Measurements from ENCODE around the gene ZNF217.

GRCh38 chr20:53597030-53597482 is 3.4 kb upstream of the ZNF217 start:
- TF ChIP-seq, protein P1, sequence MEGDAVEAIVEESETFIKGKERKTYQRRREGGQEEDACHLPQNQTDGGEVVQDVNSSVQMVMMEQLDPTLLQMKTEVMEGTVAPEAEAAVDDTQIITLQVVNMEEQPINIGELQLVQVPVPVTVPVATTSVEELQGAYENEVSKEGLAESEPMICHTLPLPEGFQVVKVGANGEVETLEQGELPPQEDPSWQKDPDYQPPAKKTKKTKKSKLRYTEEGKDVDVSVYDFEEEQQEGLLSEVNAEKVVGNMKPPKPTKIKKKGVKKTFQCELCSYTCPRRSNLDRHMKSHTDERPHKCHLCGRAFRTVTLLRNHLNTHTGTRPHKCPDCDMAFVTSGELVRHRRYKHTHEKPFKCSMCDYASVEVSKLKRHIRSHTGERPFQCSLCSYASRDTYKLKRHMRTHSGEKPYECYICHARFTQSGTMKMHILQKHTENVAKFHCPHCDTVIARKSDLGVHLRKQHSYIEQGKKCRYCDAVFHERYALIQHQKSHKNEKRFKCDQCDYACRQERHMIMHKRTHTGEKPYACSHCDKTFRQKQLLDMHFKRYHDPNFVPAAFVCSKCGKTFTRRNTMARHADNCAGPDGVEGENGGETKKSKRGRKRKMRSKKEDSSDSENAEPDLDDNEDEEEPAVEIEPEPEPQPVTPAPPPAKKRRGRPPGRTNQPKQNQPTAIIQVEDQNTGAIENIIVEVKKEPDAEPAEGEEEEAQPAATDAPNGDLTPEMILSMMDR (IDR thresholded peaks at IDR 0.05): no peak
- TF ChIP-seq POLR2A (IDR thresholded peaks at IDR 0.05): no peak
